A549 (cell line): ENCODE results near the gene ARMH3. TPM values are rescaled to one million over a fixed set of nuclear protein-coding genes. Genes with fewer than 3 reads are reported as not detected.

Experiments
- ATAC-seq, 2 experiments: fragments of 200-7000 bp in 1 of 2; fragments of >200 bp in 1 of 2; cut with Nextera tagmentation in 1 of 2; cut with Tn5 transposase in 1 of 2; 3 replicates each; pipeline versions ENCODE4 v1.8.0 to v1.9.1; 2018 to 2020; ENCODE audit warnings: mild to moderate bottlenecking in 1 of 2, moderate library complexity in 1 of 2
- CTCF ChIA-PET: fragments of 300-600 bp; sonication (Branson Sonifier 250); formaldehyde crosslinking; extraction: SDS; loops from one replicate; lab custom pipeline; 2021; ENCODE audit warnings: antibody characterized with exemption, inconsistent platforms; lab: Yijun Ruan, JAX
- POLR2A ChIA-PET: fragments of 350-600 bp; formaldehyde crosslinking; extraction: SDS; loops from one replicate; lab custom pipeline; 2021; ENCODE audit warnings: antibody characterized with exemption, inconsistent platforms; lab: Yijun Ruan, JAX
- DNase-seq, 2 experiments: peaks; one replicate each; pipeline versions ENCODE4 v3.0.0 to v3.0.0-alpha.2; 2011 to 2016; ENCODE audit warnings: low read depth in 1 of 2, low spot score in 1 of 2
- FAIRE-seq: peaks from 2 replicates; lab custom pipeline; 2011; peaks lifted over from hg19 to GRCh38; lab: Jason Lieb, UNC
- H3K27ac ChIP-seq, 2 experiments: fragments of >200 bp; sonication (Bioruptor Twin); formaldehyde crosslinking; 3 replicates each; pipeline ENCODE4 v1.5.1; 2016 to 2017
- H3K4me1 ChIP-seq: fragments of >200 bp; sonication (Bioruptor Twin); formaldehyde crosslinking; 3 replicates; pipeline ENCODE4 v1.6.1; 2016
- H3K4me2 ChIP-seq: fragments of >200 bp; sonication (Bioruptor Twin); formaldehyde crosslinking; 3 replicates; pipeline ENCODE4 v1.6.1; 2016
- H3K4me3 ChIP-seq: fragments of >200 bp; sonication (Bioruptor Twin); formaldehyde crosslinking; 3 replicates; pipeline ENCODE4 v1.5.1; 2016
- H3K9me3 ChIP-seq: fragments of >200 bp; sonication (Bioruptor Twin); formaldehyde crosslinking; 3 replicates; pipeline ENCODE4 v1.6.1; 2016
- ATOH8 ChIP-seq: fragments of 250-450 bp; sonication (Bioruptor Pico); IDR thresholded peaks from 2 replicates; pipeline ENCODE4 v1.5.0; 2020; ENCODE audit warnings: low read depth, mild to moderate bottlenecking, moderate library complexity
- BHLHE40 ChIP-seq: IDR thresholded peaks from 2 replicates; pipeline ENCODE4 v1.6.1; 2012; ENCODE audit warnings: low read depth, low read length, inconsistent platforms
- CBX2 ChIP-seq: fragments of 200-600 bp; sonication (generic); IDR thresholded peaks from 2 replicates; pipeline ENCODE4 v1.6.1; 2016; ENCODE audit warnings: low read depth, mild to moderate bottlenecking, borderline replicate concordance
- CBX8 ChIP-seq: fragments of 200-600 bp; sonication (generic); IDR thresholded peaks from 2 replicates; pipeline ENCODE4 v1.6.1; 2016
- CHD4 ChIP-seq: fragments of 200-600 bp; sonication (generic); IDR thresholded peaks from 2 replicates; pipeline ENCODE4 v1.6.1; 2016; ENCODE audit warnings: antibody characterized with exemption, mild to moderate bottlenecking, borderline replicate concordance
- CTCF ChIP-seq: fragments of >200 bp; sonication (Bioruptor Twin); formaldehyde crosslinking; IDR thresholded peaks from 3 replicates; pipeline ENCODE4 v1.5.1; 2016
- E2F6 ChIP-seq: IDR thresholded peaks from 2 replicates; pipeline ENCODE4 v1.6.1; 2012; ENCODE audit warnings: low read depth, borderline replicate concordance
- EP300 ChIP-seq, 2 experiments: fragments of >200 bp; sonication (Bioruptor Twin); formaldehyde crosslinking; IDR thresholded peaks; 2 replicates in 1 of 2; 3 replicates in 1 of 2; pipeline ENCODE4 v1.6.1; 2016 to 2017
- ESRRA ChIP-seq: fragments of 150-350 bp; IDR thresholded peaks from 2 replicates; pipeline ENCODE4 v1.6.1; 2014; ENCODE audit warnings: mild to moderate bottlenecking, low read length, borderline replicate concordance
- FOSL2 ChIP-seq, 2 experiments: fragments of 450-650 bp in 1 of 2; fragments of >200 bp in 1 of 2; sonication (Bioruptor Twin) in 1 of 2; formaldehyde crosslinking; IDR thresholded peaks; 2 replicates each; pipeline versions ENCODE4 v1.5.0 to v1.6.1; 2016 to 2020; ENCODE audit warnings: mild to moderate bottlenecking in 1 of 2, moderate library complexity in 1 of 2
- HOXA7 ChIP-seq: fragments of 250-450 bp; sonication (Bioruptor Pico); IDR thresholded peaks from 2 replicates; pipeline ENCODE4 v1.5.0; 2020; ENCODE audit warnings: mild to moderate bottlenecking, moderate library complexity
- HOXB13 ChIP-seq: fragments of 250-450 bp; sonication (Bioruptor Pico); IDR thresholded peaks from 2 replicates; pipeline ENCODE4 v1.5.0; 2020; ENCODE audit warnings: low read depth, mild to moderate bottlenecking, moderate library complexity
- KDM1A ChIP-seq: fragments of 200-600 bp; sonication (generic); IDR thresholded peaks from 2 replicates; pipeline ENCODE4 v1.6.1; 2016; ENCODE audit warnings: low read depth, mild to moderate bottlenecking
- MAFK ChIP-seq: fragments of 450-650 bp; IDR thresholded peaks from 2 replicates; pipeline ENCODE4 v1.6.1; 2014; ENCODE audit not compliant: partially characterized antibody
- MAX ChIP-seq: IDR thresholded peaks from 2 replicates; pipeline ENCODE4 v1.6.1; 2012
- MAZ ChIP-seq: fragments of 150-350 bp; IDR thresholded peaks from 2 replicates; pipeline ENCODE4 v1.6.1; 2014; ENCODE audit warnings: antibody characterized with exemption, low read depth, low read length, borderline replicate concordance
- NPAS2 ChIP-seq: fragments of 250-450 bp; sonication (Bioruptor Pico); IDR thresholded peaks from 2 replicates; pipeline ENCODE4 v1.8.0; 2022; ENCODE audit warnings: mild to moderate bottlenecking, moderate library complexity, borderline replicate concordance
- NR3C1 ChIP-seq: fragments of >200 bp; sonication (Bioruptor Twin); formaldehyde crosslinking; IDR thresholded peaks from 3 replicates; pipeline ENCODE4 v1.6.1; 2017
- PBX3 ChIP-seq: IDR thresholded peaks from 2 replicates; pipeline ENCODE4 v1.6.1; 2012
- POLR2A ChIP-seq: IDR thresholded peaks from 2 replicates; pipeline ENCODE4 v1.6.1; 2012; ENCODE audit warnings: mild to moderate bottlenecking, low read length
- POLR2AphosphoS2 ChIP-seq: conservative IDR thresholded peaks from 2 replicates; pipeline ENCODE4 v1.6.1; 2012; ENCODE audit warnings: low read length, improper control_type of control experiment, inconsistent platforms
- RAD21 ChIP-seq, 2 experiments: fragments of >200 bp in 1 of 2; sonication (Bioruptor Twin) in 1 of 2; formaldehyde crosslinking in 1 of 2; IDR thresholded peaks in 1 of 2; conservative IDR thresholded peaks in 1 of 2; 2 replicates in 1 of 2; 3 replicates in 1 of 2; pipeline ENCODE4 v1.6.1; 2012 to 2018; ENCODE audit warnings: inconsistent platforms in 1 of 2
- REST ChIP-seq: fragments of 200-600 bp; sonication (generic); IDR thresholded peaks from 2 replicates; pipeline ENCODE4 v1.6.1; 2016; ENCODE audit warnings: antibody characterized with exemption, mild to moderate bottlenecking, moderate library complexity
- RFX5 ChIP-seq: fragments of 450-650 bp; IDR thresholded peaks from 2 replicates; pipeline ENCODE4 v1.7.1; 2014; ENCODE audit warnings: antibody characterized with exemption, mild to moderate bottlenecking, moderate library complexity
- SMC3 ChIP-seq: fragments of >200 bp; sonication (Bioruptor Twin); formaldehyde crosslinking; IDR thresholded peaks from 3 replicates; pipeline ENCODE4 v1.6.1; 2018; ENCODE audit warnings: inconsistent platforms
- SREBF2 ChIP-seq: fragments of 450-650 bp; IDR thresholded peaks from 2 replicates; pipeline ENCODE4 v1.6.1; 2014; ENCODE audit warnings: mild to moderate bottlenecking, moderate library complexity
- TFCP2L1 ChIP-seq: fragments of 250-450 bp; sonication (Bioruptor Pico); IDR thresholded peaks from 2 replicates; pipeline ENCODE4 v1.5.0; 2021; ENCODE audit warnings: mild to moderate bottlenecking
- ZC3H11A ChIP-seq: fragments of 450-650 bp; IDR thresholded peaks from 2 replicates; pipeline ENCODE4 v1.6.1; 2014; ENCODE audit warnings: antibody characterized with exemption, mild to moderate bottlenecking
- ZSCAN20 ChIP-seq: fragments of 250-450 bp; sonication (Bioruptor Pico); IDR thresholded peaks from 2 replicates; pipeline ENCODE4 v1.8.0; 2022; ENCODE audit warnings: mild to moderate bottlenecking, moderate library complexity
- WGBS: methylation state at CpG from one replicate; pipeline ENCODE4 v1.1.6; 2017; ENCODE audit errors: missing lambda C conversion rate; 5-methylcytosine and 5-hydroxymethylcytosine counted together
- polyA plus RNA-seq, 4 experiments: library from polyadenylated mRNA; depleted of rRNA in 3 of 4; stranded (reverse); fragments of >200 nt; fragmentation: RNase III in 1 of 4; extraction: RNeasy Plus Mini Kit Qiagen cat#74134 plus additional on column Dnase treatment in 1 of 4; gene quantifications; 2 replicates in 3 of 4; 3 replicates in 1 of 4; pipeline ENCODE4 v1.2.3, GENCODE V29; 2011 to 2017

The ARMH3 gene
- polyA plus RNA-seq, 2 of the 4 experiments (the other 2 are of a cell fraction) = 12.7 to 17.3 TPM

GRCh38 chr10:102010961-102011360 is 45.0 kb downstream of the ARMH3 start:
- WGBS = 96% methylated on average over 4 of the region's 4 CpGs
- ATAC-seq = no peak
- no peak for DNase-seq
- TF ChIP-seq REST = no peak
- no peak for TF ChIP-seq KDM1A
- TF ChIP-seq RAD21 (conservative IDR thresholded peaks at IDR 0.05 in 1 of 2, IDR thresholded peaks at IDR 0.05 in 1 of 2) = no peak
- TF ChIP-seq MAZ = no peak
- no peak for TF ChIP-seq ESRRA
- TF ChIP-seq EP300 (IDR thresholded peaks at IDR 0.05) = no peak
- no peak for TF ChIP-seq CBX2
- no peak for TF ChIP-seq BHLHE40
- no peak for TF ChIP-seq NPAS2 (CRISPR knock-in tag)
- TF ChIP-seq ZSCAN20 (CRISPR knock-in tag) = no peak
- TF ChIP-seq CBX8 = no peak
- no peak for TF ChIP-seq RFX5
- no peak for TF ChIP-seq TFCP2L1 (CRISPR knock-in tag)
- no peak for TF ChIP-seq POLR2AphosphoS2
- no peak for TF ChIP-seq POLR2A
- POLR2A ChIA-PET = interaction anchor here (1.3 to 1.4 kb wide), 2 partner anchors 170 to 193 kb away, joined by 4 to 8 read pairs; partner anchors contain the start of gene OGA
- Histone ChIP-seq H3K4me1 (peaks cover 6% of the 10 kb centered on the region), H3K4me2 (no peak overlapping the region), H3K9me3 (no peaks in the 10 kb centered on the region), H3K27ac (no peak overlapping the region), H3K4me3 (no peak overlapping the region)
- CTCF ChIA-PET = interaction anchor here (0.9 to 17.2 kb wide), 34 partner anchors 10 to 408 kb away, joined by 3 to 379 read pairs (median 10); partner anchors contain the start of genes ARMH3, KCNIP2, NPM3 and OGA
- FAIRE-seq = no peak

GRCh38 chr10:102009801-102010425 is 46.1 kb downstream of the ARMH3 start:
- ATAC-seq (peak; percentile 98 to 99), FAIRE-seq (peak; percentile 100)
- peak overlapping the region in 1 of 2 experiments; percentile 36; a peak in 2 of 6 replicates for H3K27ac ChIP-seq
- H3K4me2 ChIP-seq = peak overlapping the region; percentile 24; the same call in 2 of the 3 replicates
- CTCF ChIA-PET = interaction anchor here (0.6 to 17.2 kb wide), 83 partner anchors 8 to 796 kb away, joined by 3 to 379 read pairs (median 6); partner anchors contain the start of genes ARMH3, KCNIP2, NPM3 and OGA
- TF ChIP-seq SMC3 (peak; percentile 96), E2F6 (no peak), SREBF2 (no peak), MAFK (no peak), PBX3 (no peak), ATOH8 (CRISPR knock-in tag) (no peak), HOXA7 (no peak), NR3C1 (no peak), CTCF (peak; percentile 98), FOSL2 (IDR thresholded peaks at IDR 0.05) (no peak), FOSL2 (CRISPR knock-in tag; IDR thresholded peaks at IDR 0.05) (peak; percentile 76), HOXB13 (no peak), ZC3H11A (no peak), CHD4 (no peak), RAD21 (conservative IDR thresholded peaks at IDR 0.05 in 1 of 2, IDR thresholded peaks at IDR 0.05 in 1 of 2) (peak; percentile 97 to 99), MAX (0 out of 2 replicates have a peak, but pooled peaks have one; percentile 32)
- TF ChIP-seq, all 56 proteins: peak for 5
- peaks cover 6% of the 10 kb centered on the region for H3K4me1 ChIP-seq
- DNase-seq = peak; percentile 86 to 88
- POLR2A ChIA-PET = interaction anchor here (1.3 to 1.4 kb wide), 2 partner anchors 169 to 192 kb away, joined by 4 to 8 read pairs; partner anchors contain the start of gene OGA
- no peak overlapping the region for H3K4me3 ChIP-seq
- no peaks in the 10 kb centered on the region for H3K9me3 ChIP-seq
- 95% methylated on average over 1 of the region's 1 CpG for WGBS
